GM13976 (cell line): ENCODE measurements around the gene CDC37L1.

Experiments
- DNase-seq: peaks from one replicate; pipeline ENCODE4 v3.0.0; 2012; ENCODE audit warnings: low spot score
- CTCF ChIP-seq: IDR thresholded peaks from 2 replicates; pipeline ENCODE4 v1.5.1; 2012; ENCODE audit warnings: borderline replicate concordance, mild to moderate bottlenecking; ENCODE audit not compliant: insufficient read depth; ENCODE audit errors: extremely low read depth, missing control alignments, control extremely low read depth
- in situ Hi-C: fragments of 300-500 bp; cut with MboI; formaldehyde crosslinking; loops from one replicate; pipeline ENCODE4 v1.12.0; 2022; ENCODE audit warnings: low sequenced_read_pairs, mixed read lengths, inconsistent platforms; ENCODE audit not compliant: unreplicated experiment

CDC37L1 gene

GRCh38 chr9:4668604-4669003, 10.8 kb upstream of the CDC37L1 start:
- TF ChIP-seq CTCF, result no peak
- no peak for DNase-seq
- in situ Hi-C loops, result no loop called here

GRCh38 chr9:4669890-4670289, 9.5 kb upstream of the CDC37L1 start:
- in situ Hi-C loops, result no loop called here
- TF ChIP-seq CTCF, result no peak
- DNase-seq, result no peak

DNA sequence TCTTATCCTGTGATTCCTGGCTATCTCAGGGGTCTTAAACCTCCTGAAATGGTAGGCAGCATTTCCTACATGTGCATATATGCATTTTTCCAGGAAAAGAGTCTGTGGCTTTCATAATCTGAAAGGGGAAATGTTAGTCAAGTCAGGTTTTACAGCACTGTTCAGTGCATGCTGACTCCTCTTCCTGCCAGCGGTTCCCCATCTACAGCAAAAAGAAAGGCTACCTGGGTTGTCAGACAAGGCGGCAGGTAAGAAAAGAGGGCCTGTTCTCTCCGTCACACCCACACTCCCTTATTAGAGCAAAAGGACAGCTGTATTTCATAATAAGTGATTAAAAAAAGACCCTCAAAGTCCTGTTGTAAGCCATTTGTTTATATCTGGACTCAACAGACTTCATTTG, 8.8 kb upstream of the CDC37L1 start:
- in situ Hi-C loops, result no loop called here
- no peak for DNase-seq
- TF ChIP-seq CTCF, result no peak

- DNase-seq, result no peak
- TF ChIP-seq CTCF, result no peak
- in situ Hi-C loops, result no loop called here
Measured at GRCh38 chr9:4671737-4672136, 7.6 kb upstream of the CDC37L1 start.

GRCh38 chr9:4674783-4675182, 4.6 kb upstream of the CDC37L1 start:
- no peak for DNase-seq
- no peak for TF ChIP-seq CTCF
- in situ Hi-C loops, result no loop called here

DNA sequence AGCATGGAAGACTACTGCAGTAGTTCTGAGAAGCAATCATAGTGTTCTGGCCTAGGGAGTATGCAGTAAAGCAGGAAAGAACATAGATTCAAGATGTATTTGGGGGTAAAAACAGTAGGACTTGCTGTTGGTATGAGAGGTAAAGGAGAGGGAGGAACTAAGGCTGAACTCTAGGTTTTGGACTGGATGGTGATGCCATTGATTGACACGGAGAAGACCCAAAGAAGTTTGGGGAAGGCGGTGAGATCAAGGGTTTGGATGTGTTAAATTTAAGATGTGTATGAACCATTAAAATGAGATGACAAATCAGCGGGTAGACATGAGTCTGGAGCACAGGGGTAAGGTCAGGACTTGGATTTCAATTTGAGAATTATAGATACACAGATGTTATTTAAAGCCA, 2.0 kb upstream of the CDC37L1 start:
- no peak for TF ChIP-seq CTCF
- in situ Hi-C loops, result no loop called here
- no peak for DNase-seq
